Panc1 (cell line): ENCODE measurements around the gene CREB3L2. TPM values are rescaled to one million over a fixed set of nuclear protein-coding genes. Genes with fewer than 3 reads are reported as not detected.

ENCODE experiments used
- ATAC-seq: fragments of 200-7000 bp; cut with Tn5 transposase; 2 replicates; pipeline ENCODE4 v1.9.1; 2020; ENCODE audit warnings: mild to moderate bottlenecking, moderate library complexity
- BruUV-seq: library from RNA; stranded (reverse); fragments of 400-500 nt; replicated peaks from 2 replicates; lab custom pipeline; 2021; lab: Mats Ljungman, UMichigan
- CTCF ChIA-PET: fragments of 300-600 bp; sonication (Branson Sonifier 250); formaldehyde crosslinking; loops from one replicate; lab custom pipeline; 2022; ENCODE audit warnings: antibody characterized with exemption; lab: Charles Lee
- POLR2A ChIA-PET: fragments of 300-600 bp; sonication (Branson Sonifier 250); formaldehyde crosslinking; loops from one replicate; lab custom pipeline; 2022; ENCODE audit warnings: antibody characterized with exemption; lab: Charles Lee
- DNase-seq: peaks from one replicate; pipeline ENCODE4 v3.0.0-alpha.2; 2010; ENCODE audit warnings: low read depth, low spot score
- H3K27ac ChIP-seq: 2 replicates; pipeline ENCODE4 v1.5.1; 2011; ENCODE audit warnings: mild to moderate bottlenecking, low read length, inconsistent platforms
- H3K27me3 ChIP-seq: fragments of 200-500 bp; sonication (Bioruptor generic); 2 replicates; pipeline ENCODE4 v1.6.0; 2014; ENCODE audit warnings: low read length, inconsistent platforms; ENCODE audit not compliant: control insufficient read depth, insufficient read depth
- H3K36me3 ChIP-seq: fragments of 200-500 bp; sonication (Bioruptor generic); 2 replicates; pipeline ENCODE4 v1.5.1; 2014; ENCODE audit warnings: inconsistent platforms, mild to moderate bottlenecking, low read length, moderate library complexity; ENCODE audit not compliant: control insufficient read depth, insufficient read depth
- H3K4me1 ChIP-seq: 2 replicates; pipeline ENCODE4 v1.5.1; 2011; ENCODE audit warnings: inconsistent platforms, mild to moderate bottlenecking, low read length, moderate library complexity; ENCODE audit not compliant: control insufficient read depth, insufficient read depth
- H3K4me3 ChIP-seq, 2 experiments: 2 replicates each; pipeline ENCODE4 v1.5.1; 2011 to 2012; ENCODE audit warnings: low read depth in 2 of 2, low read length in 2 of 2, mild to moderate bottlenecking in 2 of 2, inconsistent platforms in 1 of 2, moderate library complexity in 1 of 2
- H3K9me3 ChIP-seq: fragments of 200-500 bp; sonication (Bioruptor generic); 2 replicates; pipeline ENCODE4 v1.5.1; 2014; ENCODE audit warnings: low read depth, mild to moderate bottlenecking, inconsistent platforms, low read length, moderate library complexity; ENCODE audit not compliant: control insufficient read depth, insufficient read depth
- POLR2AphosphoS5 ChIP-seq: IDR thresholded peaks from 2 replicates; pipeline ENCODE4 v1.6.1; 2012; ENCODE audit warnings: mild to moderate bottlenecking, low read depth, low read length, moderate library complexity
- SIN3A ChIP-seq: IDR thresholded peaks from 2 replicates; pipeline ENCODE4 v1.6.1; 2012; ENCODE audit warnings: low read depth, mild to moderate bottlenecking, low read length, moderate library complexity, borderline replicate concordance; ENCODE audit not compliant: insufficient read depth
- TCF7L2 ChIP-seq: IDR thresholded peaks from 2 replicates; pipeline ENCODE4 v1.6.1; 2011; ENCODE audit warnings: mild to moderate bottlenecking, low read depth, low read length, inconsistent platforms
- in situ Hi-C: cut with HindIII; loops from 2 replicates; pipeline ENCODE4 v1.10.0; 2016; ENCODE audit warnings: low sequenced_read_pairs, low pct_unique_long_range_greater_than_20kb
- intact Hi-C: fragments of 100-400 bp; cut with micrococcal nuclease; formaldehyde crosslinking; loops from one replicate; pipeline ENCODE4 v1.10.0; 2022; ENCODE audit not compliant: unreplicated experiment
- total RNA-seq: library from RNA; stranded (reverse); gene quantifications from one replicate; pipeline ENCODE4 v1.2.1, GENCODE V29; 2021; ENCODE audit not compliant: unreplicated experiment
- TF ChIP-seq, protein P1 (sequence below), 2 experiments: IDR thresholded peaks; 2 replicates each; pipeline ENCODE4 v1.6.1; 2011 to 2012; ENCODE audit warnings: low read depth in 2 of 2, control low read depth in 1 of 2, low read length in 1 of 2, mild to moderate bottlenecking in 1 of 2, moderate library complexity in 1 of 2; ENCODE audit not compliant: insufficient read depth in 1 of 2
- TF ChIP-seq, protein P2 (sequence below): fragments of 450-650 bp; IDR thresholded peaks from 2 replicates; pipeline ENCODE4 v1.5.1; 2017; ENCODE audit warnings: mild to moderate bottlenecking

Gene CREB3L2
- total RNA-seq, 1 experiment from 2014 or later = 22.7 TPM

DNA sequence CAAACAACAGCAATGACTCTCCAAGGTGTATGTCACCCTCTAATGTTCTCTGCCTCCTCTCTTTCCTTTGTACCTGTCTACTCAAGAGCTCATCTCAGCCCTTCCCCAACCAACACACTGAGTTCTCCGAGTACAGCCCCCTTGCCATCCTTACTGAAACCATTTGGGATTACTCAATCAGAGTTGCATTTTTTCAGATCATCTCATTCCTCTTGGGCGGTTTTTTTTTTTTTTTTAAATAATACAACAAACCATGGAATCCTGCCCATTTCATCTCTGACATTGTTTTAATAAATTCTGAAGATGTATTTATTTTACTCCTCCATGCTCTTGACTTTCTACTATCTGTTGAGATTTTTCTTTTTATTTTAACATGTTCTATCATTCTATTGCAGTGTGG lies 4.2 kb upstream of the CREB3L2 start:
- ChIA-PET POLR2A (no interaction called here), CTCF (interaction anchor here (1.6 kb wide), 1 partner anchor 102 kb away, joined by 5 read pairs; no protein-coding TSS in a partner anchor)
- intact Hi-C loops (loop anchor here (5.0 kb wide), 2 partner anchors 349 to 399 kb away; no protein-coding TSS in a partner anchor), in situ Hi-C loops (no loop called here)
- TF ChIP-seq, protein P1, sequence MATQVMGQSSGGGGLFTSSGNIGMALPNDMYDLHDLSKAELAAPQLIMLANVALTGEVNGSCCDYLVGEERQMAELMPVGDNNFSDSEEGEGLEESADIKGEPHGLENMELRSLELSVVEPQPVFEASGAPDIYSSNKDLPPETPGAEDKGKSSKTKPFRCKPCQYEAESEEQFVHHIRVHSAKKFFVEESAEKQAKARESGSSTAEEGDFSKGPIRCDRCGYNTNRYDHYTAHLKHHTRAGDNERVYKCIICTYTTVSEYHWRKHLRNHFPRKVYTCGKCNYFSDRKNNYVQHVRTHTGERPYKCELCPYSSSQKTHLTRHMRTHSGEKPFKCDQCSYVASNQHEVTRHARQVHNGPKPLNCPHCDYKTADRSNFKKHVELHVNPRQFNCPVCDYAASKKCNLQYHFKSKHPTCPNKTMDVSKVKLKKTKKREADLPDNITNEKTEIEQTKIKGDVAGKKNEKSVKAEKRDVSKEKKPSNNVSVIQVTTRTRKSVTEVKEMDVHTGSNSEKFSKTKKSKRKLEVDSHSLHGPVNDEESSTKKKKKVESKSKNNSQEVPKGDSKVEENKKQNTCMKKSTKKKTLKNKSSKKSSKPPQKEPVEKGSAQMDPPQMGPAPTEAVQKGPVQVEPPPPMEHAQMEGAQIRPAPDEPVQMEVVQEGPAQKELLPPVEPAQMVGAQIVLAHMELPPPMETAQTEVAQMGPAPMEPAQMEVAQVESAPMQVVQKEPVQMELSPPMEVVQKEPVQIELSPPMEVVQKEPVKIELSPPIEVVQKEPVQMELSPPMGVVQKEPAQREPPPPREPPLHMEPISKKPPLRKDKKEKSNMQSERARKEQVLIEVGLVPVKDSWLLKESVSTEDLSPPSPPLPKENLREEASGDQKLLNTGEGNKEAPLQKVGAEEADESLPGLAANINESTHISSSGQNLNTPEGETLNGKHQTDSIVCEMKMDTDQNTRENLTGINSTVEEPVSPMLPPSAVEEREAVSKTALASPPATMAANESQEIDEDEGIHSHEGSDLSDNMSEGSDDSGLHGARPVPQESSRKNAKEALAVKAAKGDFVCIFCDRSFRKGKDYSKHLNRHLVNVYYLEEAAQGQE (IDR thresholded peaks at IDR 0.05; ENCODE audit: insufficient read depth in 1 of 2, low read depth in 2 of 2, low read length in 1 of 2) = no peak
- TF ChIP-seq SIN3A = no peak
- no peak for TF ChIP-seq TCF7L2
- TF ChIP-seq, protein P2, sequence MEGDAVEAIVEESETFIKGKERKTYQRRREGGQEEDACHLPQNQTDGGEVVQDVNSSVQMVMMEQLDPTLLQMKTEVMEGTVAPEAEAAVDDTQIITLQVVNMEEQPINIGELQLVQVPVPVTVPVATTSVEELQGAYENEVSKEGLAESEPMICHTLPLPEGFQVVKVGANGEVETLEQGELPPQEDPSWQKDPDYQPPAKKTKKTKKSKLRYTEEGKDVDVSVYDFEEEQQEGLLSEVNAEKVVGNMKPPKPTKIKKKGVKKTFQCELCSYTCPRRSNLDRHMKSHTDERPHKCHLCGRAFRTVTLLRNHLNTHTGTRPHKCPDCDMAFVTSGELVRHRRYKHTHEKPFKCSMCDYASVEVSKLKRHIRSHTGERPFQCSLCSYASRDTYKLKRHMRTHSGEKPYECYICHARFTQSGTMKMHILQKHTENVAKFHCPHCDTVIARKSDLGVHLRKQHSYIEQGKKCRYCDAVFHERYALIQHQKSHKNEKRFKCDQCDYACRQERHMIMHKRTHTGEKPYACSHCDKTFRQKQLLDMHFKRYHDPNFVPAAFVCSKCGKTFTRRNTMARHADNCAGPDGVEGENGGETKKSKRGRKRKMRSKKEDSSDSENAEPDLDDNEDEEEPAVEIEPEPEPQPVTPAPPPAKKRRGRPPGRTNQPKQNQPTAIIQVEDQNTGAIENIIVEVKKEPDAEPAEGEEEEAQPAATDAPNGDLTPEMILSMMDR = no peak
- no peak for TF ChIP-seq POLR2AphosphoS5
- DNase-seq = no peak
- no TSS peak for BruUV-seq
- Histone ChIP-seq H3K27me3 (no peaks in the 10 kb centered on the region), H3K27ac (no peak overlapping the region), H3K9me3 (no peaks in the 10 kb centered on the region), H3K4me1 (peaks cover 3% of the 10 kb centered on the region; the same call in 1 of the 2 replicates), H3K4me3 (no peak overlapping the region), H3K36me3 (no peaks in the 10 kb centered on the region; the same call in 1 of the 2 replicates)
- ATAC-seq = no peak

DNA sequence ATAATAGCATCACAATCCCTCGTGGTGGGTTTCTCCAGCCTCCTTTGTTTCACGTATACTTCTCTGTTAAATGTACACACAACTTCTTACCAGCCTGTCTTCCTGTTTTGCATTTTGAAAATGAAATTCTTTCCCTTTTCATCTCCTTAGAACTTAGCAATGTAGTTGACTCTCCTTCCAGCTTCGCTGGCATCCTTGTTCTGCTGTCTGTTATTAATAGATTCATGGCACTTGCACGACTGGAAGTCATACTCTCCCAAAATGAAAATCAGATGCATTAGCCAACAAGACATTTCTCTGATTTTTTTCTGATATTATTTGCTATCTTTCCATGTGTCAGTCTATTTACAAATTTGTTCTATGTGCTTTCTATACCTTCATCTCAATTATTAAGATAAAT lies 3.0 kb upstream of the CREB3L2 start:
- H3K27me3 ChIP-seq = no peaks in the 10 kb centered on the region
- H3K27ac ChIP-seq = no peak overlapping the region
- H3K4me1 ChIP-seq = peaks cover 6% of the 10 kb centered on the region
- intact Hi-C loops = loop anchor here (5.0 kb wide), 3 partner anchors 348 to 732 kb away; no protein-coding TSS in a partner anchor
- no peak for DNase-seq
- POLR2A ChIA-PET = no interaction called here
- no peak overlapping the region for H3K4me3 ChIP-seq
- H3K9me3 ChIP-seq = no peaks in the 10 kb centered on the region
- in situ Hi-C loops = no loop called here
- no peak for ATAC-seq
- no peaks in the 10 kb centered on the region; the same call in 1 of the 2 replicates for H3K36me3 ChIP-seq
- TF ChIP-seq, protein P2 = no peak
- no peak for TF ChIP-seq POLR2AphosphoS5
- CTCF ChIA-PET = no interaction called here
- BruUV-seq = no TSS peak
